Loucy (cell line): ENCODE data around the gene SOX13.

ENCODE experiments used
- H2AFZ ChIP-seq: fragments of 200-600 bp; sonication (generic); 2 replicates; pipeline ENCODE4 v1.6.0; 2016; ENCODE audit warnings: antibody characterized with exemption, mild to moderate bottlenecking, low read length, moderate library complexity
- H3F3A ChIP-seq: fragments of 200-600 bp; 2 replicates; pipeline ENCODE4 v1.6.0; 2016; ENCODE audit warnings: antibody characterized with exemption, low read depth, mild to moderate bottlenecking
- H3K27me3 ChIP-seq: fragments of 200-600 bp; sonication (generic); 2 replicates; pipeline ENCODE4 v1.6.1; 2014; ENCODE audit warnings: low read length, mild to moderate bottlenecking; ENCODE audit not compliant: insufficient read depth, poor library complexity, severe bottlenecking
- H3K36me3 ChIP-seq: fragments of 200-600 bp; sonication (generic); 2 replicates; pipeline ENCODE4 v1.6.1; 2016; ENCODE audit warnings: low read length; ENCODE audit not compliant: insufficient read depth
- H3K4me1 ChIP-seq: fragments of 200-600 bp; sonication (generic); 2 replicates; pipeline ENCODE4 v1.5.1; 2014; ENCODE audit warnings: low read length, mild to moderate bottlenecking; ENCODE audit not compliant: insufficient read depth, poor library complexity, severe bottlenecking
- H3K4me2 ChIP-seq: fragments of 200-600 bp; sonication (generic); 2 replicates; pipeline ENCODE4 v1.6.0; 2014; ENCODE audit warnings: antibody characterized with exemption, low read length, low read depth, mild to moderate bottlenecking; ENCODE audit not compliant: poor library complexity, severe bottlenecking
- H3K4me3 ChIP-seq: fragments of 200-600 bp; sonication (generic); 2 replicates; pipeline ENCODE4 v1.5.1; 2014; ENCODE audit warnings: low read length, mild to moderate bottlenecking, mixed read lengths; ENCODE audit not compliant: poor library complexity, severe bottlenecking
- H3K79me2 ChIP-seq: fragments of 200-600 bp; sonication (generic); 2 replicates; pipeline ENCODE4 v1.6.1; 2014; ENCODE audit warnings: low read length; ENCODE audit not compliant: insufficient read depth
- H3K9ac ChIP-seq: fragments of 200-600 bp; sonication (generic); 2 replicates; pipeline ENCODE4 v1.6.0; 2014; ENCODE audit warnings: mild to moderate bottlenecking, low read depth, low read length, moderate library complexity; ENCODE audit not compliant: poor library complexity, severe bottlenecking
- H3K9me2 ChIP-seq: fragments of 200-600 bp; sonication (generic); replicated peaks from 2 replicates; pipeline ENCODE4 v1.6.1; 2016; ENCODE audit warnings: low read depth, low read length, mixed read lengths
- H3K9me3 ChIP-seq: fragments of 200-600 bp; sonication (generic); 2 replicates; pipeline ENCODE4 v1.6.1; 2014; ENCODE audit warnings: mild to moderate bottlenecking, antibody characterized with exemption, low read length, low read depth; ENCODE audit not compliant: insufficient read depth
- H4K20me1 ChIP-seq: fragments of 200-600 bp; sonication (generic); 2 replicates; pipeline ENCODE4 v1.6.0; 2014; ENCODE audit warnings: antibody characterized with exemption, low read length, mild to moderate bottlenecking; ENCODE audit not compliant: insufficient read depth, poor library complexity, severe bottlenecking
- EZH2phosphoT487 ChIP-seq: fragments of 200-600 bp; IDR thresholded peaks from 2 replicates; pipeline ENCODE4 v1.6.1; 2018; ENCODE audit warnings: antibody characterized with exemption, mild to moderate bottlenecking, moderate library complexity, borderline replicate concordance
- TF ChIP-seq, protein P1 (sequence below): fragments of 200-600 bp; sonication (generic); conservative IDR thresholded peaks from 2 replicates; pipeline ENCODE4 v1.5.1; 2014; ENCODE audit warnings: mild to moderate bottlenecking, antibody characterized with exemption, low read length

The SOX13 gene

GRCh38 chr1:204128464-204128963, 55.6 kb downstream of the SOX13 start:
- Histone ChIP-seq H3K4me1 (peaks cover 8% of the 10 kb centered on the region), H3K4me3 (peak overlapping the region; percentile 43), H2AFZ (peak overlapping the region; percentile 91), H3K9me3 (no peaks in the 10 kb centered on the region), H3K4me2 (peak overlapping the region; percentile 64), H4K20me1 (no peaks in the 10 kb centered on the region), H3K9ac (peak overlapping the region; percentile 30), H3K27me3 (no peaks in the 10 kb centered on the region), H3K79me2 (no peaks in the 10 kb centered on the region), H3K9me2 (no peaks in the 10 kb centered on the region), H3F3A (no peaks in the 10 kb centered on the region), H3K36me3 (no peaks in the 10 kb centered on the region)
- TF ChIP-seq, protein P1, sequence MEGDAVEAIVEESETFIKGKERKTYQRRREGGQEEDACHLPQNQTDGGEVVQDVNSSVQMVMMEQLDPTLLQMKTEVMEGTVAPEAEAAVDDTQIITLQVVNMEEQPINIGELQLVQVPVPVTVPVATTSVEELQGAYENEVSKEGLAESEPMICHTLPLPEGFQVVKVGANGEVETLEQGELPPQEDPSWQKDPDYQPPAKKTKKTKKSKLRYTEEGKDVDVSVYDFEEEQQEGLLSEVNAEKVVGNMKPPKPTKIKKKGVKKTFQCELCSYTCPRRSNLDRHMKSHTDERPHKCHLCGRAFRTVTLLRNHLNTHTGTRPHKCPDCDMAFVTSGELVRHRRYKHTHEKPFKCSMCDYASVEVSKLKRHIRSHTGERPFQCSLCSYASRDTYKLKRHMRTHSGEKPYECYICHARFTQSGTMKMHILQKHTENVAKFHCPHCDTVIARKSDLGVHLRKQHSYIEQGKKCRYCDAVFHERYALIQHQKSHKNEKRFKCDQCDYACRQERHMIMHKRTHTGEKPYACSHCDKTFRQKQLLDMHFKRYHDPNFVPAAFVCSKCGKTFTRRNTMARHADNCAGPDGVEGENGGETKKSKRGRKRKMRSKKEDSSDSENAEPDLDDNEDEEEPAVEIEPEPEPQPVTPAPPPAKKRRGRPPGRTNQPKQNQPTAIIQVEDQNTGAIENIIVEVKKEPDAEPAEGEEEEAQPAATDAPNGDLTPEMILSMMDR = no peak
- TF ChIP-seq EZH2phosphoT487 = no peak

DNA sequence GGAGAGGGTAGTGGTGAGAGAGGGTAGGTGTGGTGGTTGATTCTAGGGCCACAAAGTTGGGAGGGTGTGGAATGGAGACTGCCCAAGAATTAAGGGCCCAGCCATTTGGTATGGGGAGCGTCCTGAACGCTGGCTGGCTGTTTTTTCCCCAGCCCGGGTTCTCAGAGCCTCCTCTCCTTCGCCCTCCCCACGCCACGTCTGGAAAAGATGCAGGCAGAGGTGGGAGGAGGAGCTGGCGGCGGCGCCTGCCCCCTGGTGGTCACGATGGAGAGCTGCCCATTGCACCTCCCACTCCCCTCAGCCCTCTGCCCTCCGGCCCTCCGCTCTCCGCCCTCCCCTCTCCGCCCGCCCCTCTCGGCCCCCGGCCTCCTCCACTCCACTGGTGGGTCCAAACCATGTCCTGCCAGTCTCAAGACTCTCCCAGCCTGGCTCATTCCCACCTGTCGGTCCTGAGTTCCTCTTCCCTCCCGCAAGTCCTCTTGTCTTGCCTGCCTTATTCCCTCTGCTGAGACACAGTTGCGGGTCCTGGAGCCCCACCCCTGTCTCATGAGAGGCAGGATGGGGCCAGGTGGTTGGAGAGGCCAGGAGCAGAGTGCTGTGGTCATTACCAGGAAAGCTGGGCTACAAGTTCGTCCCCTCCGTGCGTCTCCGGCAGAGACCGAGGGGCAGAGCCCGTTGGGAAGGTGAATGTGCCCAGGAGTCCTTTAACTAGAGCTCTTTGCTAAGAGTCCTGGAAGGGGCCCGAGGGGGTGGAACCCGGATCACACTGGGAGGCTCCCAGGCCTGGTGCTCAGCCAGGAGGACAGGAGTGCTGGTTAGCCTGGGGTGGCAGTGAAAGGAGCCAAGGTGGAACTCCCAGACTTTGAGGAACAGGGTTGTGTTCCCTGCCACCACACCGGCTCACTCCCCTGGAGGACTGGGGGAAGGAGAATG, 56.3 kb downstream of the SOX13 start:
- Histone ChIP-seq H3F3A (no peaks in the 10 kb centered on the region), H2AFZ (peak overlapping the region; percentile 91), H3K9me3 (no peaks in the 10 kb centered on the region), H3K4me1 (peaks cover 8% of the 10 kb centered on the region), H3K4me2 (peak overlapping the region; percentile 64), H3K9me2 (no peaks in the 10 kb centered on the region), H3K27me3 (no peaks in the 10 kb centered on the region), H3K36me3 (no peaks in the 10 kb centered on the region), H3K79me2 (no peaks in the 10 kb centered on the region), H3K9ac (peak overlapping the region; percentile 30), H3K4me3 (peak overlapping the region; percentile 43), H4K20me1 (no peaks in the 10 kb centered on the region)
- TF ChIP-seq EZH2phosphoT487 = no peak
- TF ChIP-seq, protein P1 = peak; percentile 83

DNA sequence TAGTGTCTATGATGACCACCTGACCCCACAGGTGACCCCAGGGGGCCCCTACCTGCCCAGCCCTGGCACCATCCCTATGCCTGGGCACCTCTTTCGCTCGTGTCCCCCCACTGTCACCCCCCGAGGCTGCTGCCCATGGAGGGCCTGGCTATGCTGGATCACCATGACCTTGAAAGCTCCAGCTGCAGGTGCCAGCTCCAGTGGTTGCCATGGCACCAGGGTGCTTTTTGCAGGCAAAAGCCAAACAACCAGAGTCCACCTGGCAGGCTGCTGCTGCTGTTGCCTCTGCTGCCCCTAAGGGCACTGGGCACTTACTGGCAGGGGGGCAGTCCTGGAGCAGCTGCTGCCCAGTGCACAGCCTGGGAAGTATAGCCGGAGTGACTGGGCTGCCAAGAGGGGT, 57.3 kb downstream of the SOX13 start:
- Histone ChIP-seq H3F3A (no peaks in the 10 kb centered on the region), H3K9ac (no peak overlapping the region), H3K4me1 (peaks cover 8% of the 10 kb centered on the region)

More for the DNA sequence above, 57.3 kb downstream of the SOX13 start:
- H4K20me1 ChIP-seq = no peaks in the 10 kb centered on the region
- no peak for TF ChIP-seq EZH2phosphoT487
- TF ChIP-seq, protein P1 = no peak
- H3K4me2 ChIP-seq = no peak overlapping the region
- no peaks in the 10 kb centered on the region for H3K9me3 ChIP-seq
- no peak overlapping the region for H3K4me3 ChIP-seq
- no peaks in the 10 kb centered on the region for H3K9me2 ChIP-seq
- no peaks in the 10 kb centered on the region for H3K36me3 ChIP-seq
- no peaks in the 10 kb centered on the region for H3K27me3 ChIP-seq
- H2AFZ ChIP-seq = no peak overlapping the region
- H3K79me2 ChIP-seq = no peaks in the 10 kb centered on the region
